HepG2 (cell line): ENCODE results near the gene TMC2. TPM values are rescaled to one million over a fixed set of nuclear protein-coding genes. Genes with fewer than 3 reads are reported as not detected.

Experiments used
- AGO1 ChIP-seq: fragments of 200-400 bp; formaldehyde crosslinking; IDR thresholded peaks from 2 replicates; pipeline ENCODE4 v1.6.1; 2017; ENCODE audit warnings: mild to moderate bottlenecking, low read depth, low read length, moderate library complexity; ENCODE audit not compliant: poor library complexity, severe bottlenecking
- DPF2 ChIP-seq: sonication (generic); formaldehyde crosslinking; IDR thresholded peaks from 2 replicates; pipeline ENCODE4 v1.4.0; 2020; ENCODE audit warnings: mild to moderate bottlenecking, low read depth, missing genetic modification reagents, borderline replicate concordance
- ETV6 ChIP-seq: sonication (generic); formaldehyde crosslinking; conservative IDR thresholded peaks from 2 replicates; pipeline ENCODE4 v1.4.0; 2020; ENCODE audit warnings: missing genetic modification reagents
- NRL ChIP-seq: sonication (generic); formaldehyde crosslinking; IDR thresholded peaks from 2 replicates; pipeline ENCODE4 v1.5.0; 2020; ENCODE audit warnings: missing genetic modification reagents, mild to moderate bottlenecking, moderate library complexity, borderline replicate concordance
- PHF21A ChIP-seq: sonication (generic); formaldehyde crosslinking; IDR thresholded peaks from 2 replicates; pipeline ENCODE4 v1.5.0; 2020; ENCODE audit warnings: mild to moderate bottlenecking, missing genetic modification reagents
- PRDM10 ChIP-seq: sonication (generic); formaldehyde crosslinking; IDR thresholded peaks from 2 replicates; pipeline ENCODE4 v1.4.0; 2020; ENCODE audit warnings: low read depth, missing genetic modification reagents
- RAD21 ChIP-seq: fragments of 450-650 bp; formaldehyde crosslinking; IDR thresholded peaks from 2 replicates; pipeline ENCODE4 v1.5.0; 2020; ENCODE audit warnings: mild to moderate bottlenecking
- TCF7 ChIP-seq: sonication (generic); IDR thresholded peaks from 2 replicates; pipeline ENCODE4 v1.6.1; 2016; ENCODE audit warnings: antibody characterized with exemption, low read depth
- TFE3 ChIP-seq: IDR thresholded peaks from 2 replicates; pipeline ENCODE4 v1.6.1; 2016
- U2AF2 ChIP-seq: fragments of 200-400 bp; formaldehyde crosslinking; IDR thresholded peaks from 2 replicates; pipeline ENCODE4 v1.6.1; 2017; ENCODE audit warnings: low read depth, mild to moderate bottlenecking, low read length
- ZNF337 ChIP-seq: sonication (generic); formaldehyde crosslinking; IDR thresholded peaks from 2 replicates; pipeline ENCODE4 v1.5.1; 2020; ENCODE audit warnings: missing genetic modification reagents, low read depth, mild to moderate bottlenecking, borderline replicate concordance
- ZNF383 ChIP-seq: sonication (generic); formaldehyde crosslinking; IDR thresholded peaks from 2 replicates; pipeline ENCODE4 v1.4.0; 2020; ENCODE audit warnings: missing genetic modification reagents, mild to moderate bottlenecking, borderline replicate concordance
- ZNF414 ChIP-seq: sonication (generic); formaldehyde crosslinking; IDR thresholded peaks from 2 replicates; pipeline ENCODE4 v1.5.0; 2020; ENCODE audit warnings: missing genetic modification reagents
- ZNF746 ChIP-seq: sonication (generic); formaldehyde crosslinking; IDR thresholded peaks from 2 replicates; pipeline ENCODE4 v1.8.0; 2022; ENCODE audit warnings: mild to moderate bottlenecking, missing genetic modification reagents
- ZNF792 ChIP-seq: IDR thresholded peaks from 2 replicates; pipeline ENCODE4 v1.6.1; 2016
- ZSCAN29 ChIP-seq: sonication (generic); formaldehyde crosslinking; conservative IDR thresholded peaks from 2 replicates; pipeline ENCODE4 v1.4.0; 2020; ENCODE audit warnings: mild to moderate bottlenecking, missing genetic modification reagents
- ZXDC ChIP-seq: sonication (generic); formaldehyde crosslinking; IDR thresholded peaks from 2 replicates; pipeline ENCODE4 v1.5.0; 2020; ENCODE audit warnings: mild to moderate bottlenecking, missing genetic modification reagents
- polyA plus RNA-seq, 8 experiments: library from polyadenylated mRNA; depleted of rRNA in 3 of 8; stranded (reverse) in 7 of 8; unstranded in 1 of 8; fragments of >200 nt; fragmentation: Illumina TruSeq in 4 of 8; extraction: Trizol in 4 of 8; gene quantifications; 2 replicates each; pipeline versions ENCODE4 v1.2.1 to v1.2.3, GENCODE V29; 2011 to 2016; ENCODE audit warnings: low read depth in 4 of 8, missing spikeins in 1 of 8, mixed read lengths in 1 of 8; ENCODE audit not compliant: insufficient read depth in 1 of 8
- total RNA-seq, 5 experiments: library from RNA; depleted of rRNA; stranded (reverse); fragments of >200 nt; fragmentation: Illumina TruSeq; extraction: Trizol; gene quantifications; 2 replicates each; pipeline ENCODE4 v1.2.3, GENCODE V29; 2016; ENCODE audit warnings: low read depth in 1 of 5
- TF ChIP-seq, protein P1 (sequence below): sonication (generic); formaldehyde crosslinking; IDR thresholded peaks from 2 replicates; pipeline ENCODE4 v1.5.0; 2020; ENCODE audit warnings: missing genetic modification reagents

TMC2 gene
- total and polyA plus RNA-seq, 2 of the 13 experiments (the other 11 are each of a cell fraction or from before 2014, with no cell fraction given): not detected

DNA sequence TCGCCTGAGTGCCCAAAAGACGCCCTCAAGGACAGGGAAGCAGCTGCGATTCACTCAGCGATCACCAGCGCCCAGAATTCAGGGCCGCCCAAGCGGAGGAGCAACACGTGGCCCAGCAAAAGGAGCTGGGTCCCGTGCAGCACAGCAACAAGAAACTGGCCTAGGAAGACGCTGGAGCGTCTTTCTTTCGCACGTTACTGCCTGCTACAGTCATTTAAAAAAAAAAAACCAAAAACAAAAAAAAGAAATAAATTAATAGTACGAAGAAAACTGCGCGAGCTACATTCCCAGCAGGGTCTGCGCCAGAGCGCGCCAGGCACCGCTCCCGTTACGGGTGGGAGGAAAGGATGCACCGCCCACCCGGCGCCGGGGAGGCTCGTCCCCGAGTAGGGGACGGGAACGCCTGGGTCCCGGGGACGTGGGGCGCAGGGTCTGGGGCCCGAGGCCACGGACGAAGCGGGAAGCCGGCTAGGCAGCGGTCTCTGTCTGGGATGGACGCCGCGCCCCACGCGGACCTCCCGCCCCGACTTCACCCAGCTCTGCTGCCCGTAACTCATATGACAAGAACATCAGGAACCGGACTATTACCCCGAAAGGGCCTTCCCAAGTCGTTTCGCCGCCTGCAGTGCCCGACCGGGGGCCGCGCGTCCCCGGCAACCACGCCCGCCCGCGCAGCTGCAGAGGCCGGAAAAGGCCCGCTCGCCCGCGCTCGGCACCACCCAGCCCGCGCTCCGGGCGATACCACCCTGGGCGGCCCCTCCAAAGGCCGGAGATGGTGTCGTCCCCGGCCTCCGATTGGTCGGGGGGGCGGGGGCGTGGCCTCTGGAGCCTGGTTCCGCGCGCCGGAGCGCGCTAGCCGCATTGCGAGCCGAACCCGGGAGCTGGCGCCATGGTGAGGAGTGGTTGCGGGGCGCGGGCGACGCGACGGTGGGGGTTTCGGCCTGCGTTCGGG lies 115.7 kb downstream of the TMC2 start, which contains the start of gene NOP56 (continued):
- TF ChIP-seq TFE3 (CRISPR knock-in tag) (peak; percentile 8; the same call in 1 of the 2 replicates), AGO1 (no peak), PHF21A (CRISPR knock-in tag) (peak; percentile 90; the same call in 1 of the 2 replicates), TCF7 (no peak), ZNF337 (CRISPR knock-in tag) (peak; percentile 92), ZXDC (CRISPR knock-in tag) (peak; percentile 58), ETV6 (CRISPR knock-in tag) (peak; percentile 22; the same call in 1 of the 2 replicates), ZNF414 (peak; percentile 63; the same call in 1 of the 2 replicates), PRDM10 (CRISPR knock-in tag) (peak; percentile 98), ZNF792 (peak; percentile 94; the same call in 1 of the 2 replicates), ZNF746 (CRISPR knock-in tag) (no peak; the same call in 1 of the 2 replicates), ZNF383 (CRISPR knock-in tag) (no peak; the same call in 1 of the 2 replicates), DPF2 (CRISPR knock-in tag) (no peak), NRL (peak; percentile 28; the same call in 1 of the 2 replicates), RAD21 (peak; percentile 59), ZSCAN29 (no peak), U2AF2 (peak; percentile 20; the same call in 1 of the 2 replicates)
- TF ChIP-seq, protein P1, sequence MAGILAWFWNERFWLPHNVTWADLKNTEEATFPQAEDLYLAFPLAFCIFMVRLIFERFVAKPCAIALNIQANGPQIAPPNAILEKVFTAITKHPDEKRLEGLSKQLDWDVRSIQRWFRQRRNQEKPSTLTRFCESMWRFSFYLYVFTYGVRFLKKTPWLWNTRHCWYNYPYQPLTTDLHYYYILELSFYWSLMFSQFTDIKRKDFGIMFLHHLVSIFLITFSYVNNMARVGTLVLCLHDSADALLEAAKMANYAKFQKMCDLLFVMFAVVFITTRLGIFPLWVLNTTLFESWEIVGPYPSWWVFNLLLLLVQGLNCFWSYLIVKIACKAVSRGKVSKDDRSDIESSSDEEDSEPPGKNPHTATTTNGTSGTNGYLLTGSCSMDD: no peak
